Adrenal gland (tissue), 12 donors: ENCODE data around the gene MICALL1. TPM values are rescaled to one million over a fixed set of nuclear protein-coding genes. Genes with fewer than 3 reads are reported as not detected.

Experiments used
- DNase-seq, 7 donors: peaks; one replicate each; pipeline ENCODE4 v3.0.0-alpha.2; 2019 to 2020
- H3K27ac ChIP-seq, 5 donors: fragments of 200-600 bp; sonication (generic) in 4 of 5; 1 replicate in 3 of 5; 2 replicates in 2 of 5; pipeline versions ENCODE4 v1.5.1 to v1.8.0; 2016 to 2020; ENCODE audit warnings: mild to moderate bottlenecking in 1 of 5
- H3K27me3 ChIP-seq: fragments of 200-600 bp; 2 replicates; pipeline ENCODE4 v1.8.0; 2021
- H3K36me3 ChIP-seq, 2 donors: fragments of 200-600 bp; replicated peaks in 1 of 2; 1 replicate in 1 of 2; 2 replicates in 1 of 2; pipeline versions ENCODE4 v1.5.1 to v1.8.0; 2018 to 2022
- H3K4me1 ChIP-seq, 2 donors: fragments of 200-600 bp; replicated peaks in 1 of 2; 1 replicate in 1 of 2; 2 replicates in 1 of 2; pipeline versions ENCODE4 v1.5.1 to v1.8.0; 2018 to 2021
- H3K4me3 ChIP-seq, 4 donors: fragments of 200-600 bp; sonication (generic) in 3 of 4; one replicate each; pipeline ENCODE4 v1.5.1; 2016 to 2018
- H3K9me3 ChIP-seq, 3 donors: fragments of 200-600 bp; sonication (generic) in 1 of 3; replicated peaks in 1 of 3; 1 replicate in 2 of 3; 2 replicates in 1 of 3; pipeline versions ENCODE4 v1.5.1 to v1.8.0; 2016 to 2021
- CTCF ChIP-seq, 6 experiments: fragments of 450-650 bp in 4 of 6; fragments of 200-600 bp in 2 of 6; sonication (generic) in 1 of 6; IDR thresholded peaks; 1 replicate in 5 of 6; 2 replicates in 1 of 6; pipeline versions ENCODE4 v1.5.1 to v1.8.0; 2016 to 2021; ENCODE audit warnings: antibody characterized with exemption in 6 of 6, mild to moderate bottlenecking in 2 of 6, moderate library complexity in 1 of 6
- POLR2A ChIP-seq, 2 donors: fragments of 450-650 bp; IDR thresholded peaks; one replicate each; pipeline ENCODE4 v1.6.1; 2017; ENCODE audit warnings: antibody characterized with exemption in 2 of 2, mild to moderate bottlenecking in 2 of 2, moderate library complexity in 1 of 2
- WGBS, 4 donors: extraction: QIAGEN DNeasy Blood & Tissue Kit in 2 of 4; methylation state at CpG; one replicate each; pipeline versions ENCODE4 v1.1.5 to v1.1.7; 2013 to 2017; 5-methylcytosine and 5-hydroxymethylcytosine counted together
- intact Hi-C, 2 donors: fragments of 100-400 bp; cut with DNase I; formaldehyde crosslinking; loops; one replicate each; pipeline versions ENCODE4 v1.14.1 to v1.15.0; 2022 to 2023
- polyA plus RNA-seq, 3 donors: library from polyadenylated mRNA; stranded (reverse); fragments of 200-250 nt in 2 of 3; fragments of 350-450 nt in 1 of 3; fragmentation: Illumina TruSeq in 1 of 3; extraction: RNeasy Lipid Tissue Mini Kit (QIAGEN cat#74804) in 1 of 3; gene quantifications; one replicate each; pipeline ENCODE4 v1.2.3, GENCODE V29; 2013 to 2014
- total RNA-seq, 9 donors: library from RNA; depleted of rRNA in 4 of 9; stranded (reverse); fragments of >200 nt in 4 of 9; fragments of 120-200 nt in 1 of 9; fragmentation: NEBNext Ultra II Directional in 1 of 9; extraction: Animal tissue kit (Norgen Biotek cat#: 25700) in 1 of 9; gene quantifications; one replicate each; pipeline versions ENCODE4 v1.1.0 to v1.2.4, GENCODE V29; 2013 to 2023
- donor health status: healthy with polysubstance abuse.
- donor health status: Bipolar disorder and iron deficiency.
- donor health status: DM: yes; HTN: yes; CAD: no.
- donor health status: DM: no; HTN: no; CAD: no.
- donor health status: DM: no; HTN: no; CAD: no.
- donor health status: DM: yes; HTN: yes; CAD: no.

MICALL1 gene
- total and polyA plus RNA-seq, 12 donors, result 5.7 to 25.2 (median 17.1) TPM

- Histone ChIP-seq H3K9me3 (no peaks in the 10 kb centered on the region), H3K36me3 (peaks cover 0 to 45% of the 10 kb centered on the region in 2 donors), H3K4me1 (no peaks in the 10 kb centered on the region), H3K27ac (no peak overlapping the region), H3K27me3 (no peaks in the 10 kb centered on the region), H3K4me3 (no peak overlapping the region)
- WGBS, 4 donors, result 88 to 95% (median 93%) methylated on average over 3 to 11 of the region's 11 CpGs
- intact Hi-C loops, result no loop called here
- TF ChIP-seq CTCF (IDR thresholded peaks at IDR 0.05), result no peak
- no peak for TF ChIP-seq POLR2A (IDR thresholded peaks at IDR 0.05)
- no peak for DNase-seq
Observed at GRCh38 chr22:37922191-37922590, 16.1 kb downstream of the MICALL1 start.

GRCh38 chr22:37923927-37924326 is 17.8 kb downstream of the MICALL1 start:
- WGBS, 4 donors, result 92 to 100% (median 98%) methylated on average over 1 to 4 of the region's 4 CpGs
- no peak overlapping the region for H3K4me3 ChIP-seq
- no peaks in the 10 kb centered on the region for H3K27me3 ChIP-seq
- intact Hi-C loops, result no loop called here
- no peaks in the 10 kb centered on the region for H3K9me3 ChIP-seq
- H3K36me3 ChIP-seq, result peaks cover 0 to 43% of the 10 kb centered on the region in 2 donors
- no peaks in the 10 kb centered on the region for H3K4me1 ChIP-seq
- TF ChIP-seq POLR2A (IDR thresholded peaks at IDR 0.05) (no peak), CTCF (IDR thresholded peaks at IDR 0.05) (no peak)
- no peak overlapping the region for H3K27ac ChIP-seq
- DNase-seq, result no peak

- WGBS, 4 donors, result 68 to 94% (median 89%) methylated on average over 3 to 18 of the region's 18 CpGs
- H3K27ac ChIP-seq, result no peak overlapping the region
Observed at GRCh38 chr22:37924386-37925065, 18.4 kb downstream of the MICALL1 start.

GRCh38 chr22:37925330-37925729 is 19.2 kb downstream of the MICALL1 start:
- Histone ChIP-seq H3K4me1 (no peaks in the 10 kb centered on the region), H3K27me3 (no peaks in the 10 kb centered on the region), H3K27ac (no peak overlapping the region), H3K9me3 (no peaks in the 10 kb centered on the region), H3K4me3 (no peak overlapping the region), H3K36me3 (peaks cover 0 to 39% of the 10 kb centered on the region in 2 donors)
- WGBS, 4 donors, result 52 to 73% (median 65%) methylated on average over 2 to 3 of the region's 3 CpGs
- no peak for DNase-seq
- no peak for TF ChIP-seq POLR2A (IDR thresholded peaks at IDR 0.05)
- TF ChIP-seq CTCF (IDR thresholded peaks at IDR 0.05), result no peak
- intact Hi-C loops, result no loop called here

More at GRCh38 chr22:37924386-37925065, 18.4 kb downstream of the MICALL1 start:
- Histone ChIP-seq H3K4me1 (no peaks in the 10 kb centered on the region), H3K9me3 (no peaks in the 10 kb centered on the region), H3K36me3 (peaks cover 0 to 39% of the 10 kb centered on the region in 2 donors), H3K4me3 (no peak overlapping the region), H3K27me3 (no peaks in the 10 kb centered on the region)
- intact Hi-C loops, result no loop called here
- DNase-seq, result no peak
- TF ChIP-seq CTCF (IDR thresholded peaks at IDR 0.05), result no peak
- no peak for TF ChIP-seq POLR2A (IDR thresholded peaks at IDR 0.05)
